Endometrium (tissue), 2 donors: Measurements from ENCODE around the gene ZNF416.

Experiments
- FAIRE-seq: peaks from 2 replicates; lab custom pipeline; 2012; peaks lifted over from hg19 to GRCh38; lab: Jason Lieb, UNC
- donor health status: control.
- donor health status: control.

The ZNF416 gene

GRCh38 chr19:57578487-57579205 is at the start of gene ZNF416:
Gene ZNF416, minus strand, starts transcription at chr19:57578911. Its CDS starts 207 bp downstream, at chr19:57578704.
- peak; percentile 97 for FAIRE-seq

- no peak for FAIRE-seq
Observed at GRCh38 chr19:57623091-57623490, 44.4 kb upstream of the ZNF416 start.

GRCh38 chr19:57620673-57621348 is 42.1 kb upstream of the ZNF416 start:
- no peak for FAIRE-seq

GRCh38 chr19:57615346-57615745 is 36.6 kb upstream of the ZNF416 start:
- no peak for FAIRE-seq

- peak; percentile 4 for FAIRE-seq
Observed at GRCh38 chr19:57613941-57614743, 35.4 kb upstream of the ZNF416 start, which contains the start of gene ZNF134. Gene ZNF134, plus strand, starts transcription at chr19:57614242. Its CDS starts 5,227 bp downstream, at chr19:57619469.

GRCh38 chr19:57611113-57611512 is 32.4 kb upstream of the ZNF416 start:
- no peak for FAIRE-seq

- no peak for FAIRE-seq
Observed at GRCh38 chr19:57606931-57607330, 28.2 kb upstream of the ZNF416 start.

- FAIRE-seq = peak; percentile 60
Observed at GRCh38 chr19:57599761-57600383, 21.2 kb upstream of the ZNF416 start, which contains the start of gene ZNF530. Gene ZNF530, plus strand, starts transcription at chr19:57599885. Its CDS starts 4,461 bp downstream, at chr19:57604346.

- FAIRE-seq = no peak
Observed at GRCh38 chr19:57599377-57599760, 20.7 kb upstream of the ZNF416 start.

- FAIRE-seq = no peak
Observed at GRCh38 chr19:57587529-57587928, 8.8 kb upstream of the ZNF416 start.

GRCh38 chr19:57583521-57584416 is 5.1 kb upstream of the ZNF416 start, which contains the start of gene ZIK1:
Gene ZIK1, plus strand, starts transcription at chr19:57584145. Its CDS starts 212 bp downstream, at chr19:57584357.
- FAIRE-seq = peak; percentile 93

- FAIRE-seq = no peak
Observed at GRCh38 chr19:57583104-57583520, 4.4 kb upstream of the ZNF416 start.

GRCh38 chr19:57576661-57577060 is 2.0 kb downstream of the ZNF416 start:
- FAIRE-seq = no peak

GRCh38 chr19:57572415-57572947 is 6.2 kb downstream of the ZNF416 start:
- FAIRE-seq = no peak

GRCh38 chr19:57570707-57571106 is 8.0 kb downstream of the ZNF416 start:
- FAIRE-seq = no peak

- FAIRE-seq = no peak
Observed at GRCh38 chr19:57566396-57567265, 12.1 kb downstream of the ZNF416 start.

GRCh38 chr19:57563547-57563946 is 15.2 kb downstream of the ZNF416 start:
- no peak for FAIRE-seq

GRCh38 chr19:57560049-57560491 is 18.6 kb downstream of the ZNF416 start:
- no peak for FAIRE-seq

GRCh38 chr19:57559404-57560025 is 19.2 kb downstream of the ZNF416 start, which contains the start of gene ZNF550:
Gene ZNF550, minus strand, starts transcription at chr19:57559863. Its CDS starts 181 bp downstream, at chr19:57559682.
- no peak for FAIRE-seq
